ENCODE measurements around the gene FOLR3.

DNA sequence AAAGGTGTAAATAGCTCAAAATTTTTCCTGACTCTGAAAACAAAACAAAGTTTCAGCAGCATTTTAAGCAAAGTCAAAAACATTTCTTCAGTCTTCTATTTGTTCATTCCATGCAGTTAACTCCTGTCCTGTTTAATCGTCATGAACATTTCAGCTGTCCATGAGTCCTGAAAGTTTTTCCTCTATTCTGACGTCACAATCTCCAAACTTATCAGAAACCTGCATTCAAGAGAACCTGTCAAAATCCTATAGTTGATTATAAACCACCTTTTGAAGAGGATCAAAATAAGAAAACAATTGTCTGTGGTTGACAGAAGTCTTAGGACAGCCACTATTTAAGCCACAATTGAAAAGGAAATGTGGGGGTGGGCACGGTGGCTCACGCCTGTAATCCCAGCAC, 15.4 kb downstream of the FOLR3 start:
- TF ChIP-seq, protein P1, sequence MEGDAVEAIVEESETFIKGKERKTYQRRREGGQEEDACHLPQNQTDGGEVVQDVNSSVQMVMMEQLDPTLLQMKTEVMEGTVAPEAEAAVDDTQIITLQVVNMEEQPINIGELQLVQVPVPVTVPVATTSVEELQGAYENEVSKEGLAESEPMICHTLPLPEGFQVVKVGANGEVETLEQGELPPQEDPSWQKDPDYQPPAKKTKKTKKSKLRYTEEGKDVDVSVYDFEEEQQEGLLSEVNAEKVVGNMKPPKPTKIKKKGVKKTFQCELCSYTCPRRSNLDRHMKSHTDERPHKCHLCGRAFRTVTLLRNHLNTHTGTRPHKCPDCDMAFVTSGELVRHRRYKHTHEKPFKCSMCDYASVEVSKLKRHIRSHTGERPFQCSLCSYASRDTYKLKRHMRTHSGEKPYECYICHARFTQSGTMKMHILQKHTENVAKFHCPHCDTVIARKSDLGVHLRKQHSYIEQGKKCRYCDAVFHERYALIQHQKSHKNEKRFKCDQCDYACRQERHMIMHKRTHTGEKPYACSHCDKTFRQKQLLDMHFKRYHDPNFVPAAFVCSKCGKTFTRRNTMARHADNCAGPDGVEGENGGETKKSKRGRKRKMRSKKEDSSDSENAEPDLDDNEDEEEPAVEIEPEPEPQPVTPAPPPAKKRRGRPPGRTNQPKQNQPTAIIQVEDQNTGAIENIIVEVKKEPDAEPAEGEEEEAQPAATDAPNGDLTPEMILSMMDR (IDR thresholded peaks at IDR 0.05 in 2 of 3, conservative IDR thresholded peaks at IDR 0.05 in 1 of 3; ENCODE audit: borderline replicate concordance in 1 of 3, insufficient read depth in 1 of 3, low read depth in 2 of 3, low read length in 2 of 3), result no peak
- no peak for TF ChIP-seq TCF7L2 (IDR thresholded peaks at IDR 0.05; ENCODE audit: borderline replicate concordance, extremely low read depth, insufficient read depth, insufficient read length)
- TF ChIP-seq RAD21 (IDR thresholded peaks at IDR 0.05; ENCODE audit: low read depth), result no peak
- no peak for TF ChIP-seq YY1 (IDR thresholded peaks at IDR 0.05; ENCODE audit: extremely low read depth, insufficient replicate concordance, low read depth, low read length)
- TF ChIP-seq FOSL1 (IDR thresholded peaks at IDR 0.05; ENCODE audit: low read depth), result no peak
- TF ChIP-seq POLR2AphosphoS5 (IDR thresholded peaks at IDR 0.05; ENCODE audit: low read depth, low read length), result no peak
- no peak for TF ChIP-seq SP1 (IDR thresholded peaks at IDR 0.05; ENCODE audit: low read depth)
- no peak for TF ChIP-seq SIN3A (IDR thresholded peaks at IDR 0.05; ENCODE audit: low read depth)
- TF ChIP-seq EGR1 (IDR thresholded peaks at IDR 0.05; ENCODE audit: low read depth), result no peak
- no peak for TF ChIP-seq ELF1 (IDR thresholded peaks at IDR 0.05; ENCODE audit: borderline replicate concordance, low read depth)
- TF ChIP-seq, protein P2, sequence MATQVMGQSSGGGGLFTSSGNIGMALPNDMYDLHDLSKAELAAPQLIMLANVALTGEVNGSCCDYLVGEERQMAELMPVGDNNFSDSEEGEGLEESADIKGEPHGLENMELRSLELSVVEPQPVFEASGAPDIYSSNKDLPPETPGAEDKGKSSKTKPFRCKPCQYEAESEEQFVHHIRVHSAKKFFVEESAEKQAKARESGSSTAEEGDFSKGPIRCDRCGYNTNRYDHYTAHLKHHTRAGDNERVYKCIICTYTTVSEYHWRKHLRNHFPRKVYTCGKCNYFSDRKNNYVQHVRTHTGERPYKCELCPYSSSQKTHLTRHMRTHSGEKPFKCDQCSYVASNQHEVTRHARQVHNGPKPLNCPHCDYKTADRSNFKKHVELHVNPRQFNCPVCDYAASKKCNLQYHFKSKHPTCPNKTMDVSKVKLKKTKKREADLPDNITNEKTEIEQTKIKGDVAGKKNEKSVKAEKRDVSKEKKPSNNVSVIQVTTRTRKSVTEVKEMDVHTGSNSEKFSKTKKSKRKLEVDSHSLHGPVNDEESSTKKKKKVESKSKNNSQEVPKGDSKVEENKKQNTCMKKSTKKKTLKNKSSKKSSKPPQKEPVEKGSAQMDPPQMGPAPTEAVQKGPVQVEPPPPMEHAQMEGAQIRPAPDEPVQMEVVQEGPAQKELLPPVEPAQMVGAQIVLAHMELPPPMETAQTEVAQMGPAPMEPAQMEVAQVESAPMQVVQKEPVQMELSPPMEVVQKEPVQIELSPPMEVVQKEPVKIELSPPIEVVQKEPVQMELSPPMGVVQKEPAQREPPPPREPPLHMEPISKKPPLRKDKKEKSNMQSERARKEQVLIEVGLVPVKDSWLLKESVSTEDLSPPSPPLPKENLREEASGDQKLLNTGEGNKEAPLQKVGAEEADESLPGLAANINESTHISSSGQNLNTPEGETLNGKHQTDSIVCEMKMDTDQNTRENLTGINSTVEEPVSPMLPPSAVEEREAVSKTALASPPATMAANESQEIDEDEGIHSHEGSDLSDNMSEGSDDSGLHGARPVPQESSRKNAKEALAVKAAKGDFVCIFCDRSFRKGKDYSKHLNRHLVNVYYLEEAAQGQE (IDR thresholded peaks at IDR 0.05; ENCODE audit: low read depth), result no peak
- TF ChIP-seq EZH2 (IDR thresholded peaks at IDR 0.05), result no peak

All from HCT116 (cell line).